Fibroblast of lung (primary cell): ENCODE measurements around the gene PVALB. TPM values are rescaled to one million over a fixed set of nuclear protein-coding genes. Genes with fewer than 3 reads are reported as not detected.

Experiments used
- DNase-seq, 2 donors: peaks; one replicate each; pipeline versions ENCODE4 v3.0.0 to v3.0.0-alpha.2; 2010; ENCODE audit warnings: low read depth in 2 of 2
- H2AFZ ChIP-seq: 2 replicates; pipeline ENCODE4 v1.5.1; 2012; ENCODE audit warnings: low read length, control low read depth, inconsistent platforms
- H3K27ac ChIP-seq: 2 replicates; pipeline ENCODE4 v1.5.1; 2011; ENCODE audit warnings: low read length, control low read depth; ENCODE audit not compliant: insufficient read depth
- H3K27me3 ChIP-seq: 2 replicates; pipeline ENCODE4 v1.5.1; 2011; ENCODE audit warnings: mild to moderate bottlenecking, low read length; ENCODE audit not compliant: control insufficient read depth, insufficient read depth
- H3K36me3 ChIP-seq: 2 replicates; pipeline ENCODE4 v1.5.1; 2011; ENCODE audit warnings: low read length; ENCODE audit not compliant: control insufficient read depth, insufficient read depth
- H3K4me1 ChIP-seq: 2 replicates; pipeline ENCODE4 v1.5.1; 2011; ENCODE audit warnings: low read length; ENCODE audit not compliant: control insufficient read depth, insufficient read depth; ENCODE audit errors: extremely low read depth
- H3K4me2 ChIP-seq: 2 replicates; pipeline ENCODE4 v1.5.1; 2011; ENCODE audit warnings: low read length, control low read depth; ENCODE audit not compliant: insufficient read depth; ENCODE audit errors: extremely low read depth
- H3K4me3 ChIP-seq, 4 experiments: fragments of 200-600 bp in 1 of 4; sonication (generic) in 1 of 4; replicated peaks in 1 of 4; 2 replicates each; pipeline ENCODE4 v1.5.1; 2011 to 2016; ENCODE audit warnings: low read length in 4 of 4, low read depth in 3 of 4, mild to moderate bottlenecking in 3 of 4, control low read depth in 2 of 4, inconsistent platforms in 1 of 4, mixed read lengths in 1 of 4; ENCODE audit not compliant: insufficient read depth in 1 of 4; ENCODE audit errors: control extremely low read depth in 1 of 4
- H3K79me2 ChIP-seq: 2 replicates; pipeline ENCODE4 v1.5.1; 2012; ENCODE audit warnings: mild to moderate bottlenecking, low read length, inconsistent platforms; ENCODE audit not compliant: control insufficient read depth, insufficient read depth
- H3K9ac ChIP-seq: 2 replicates; pipeline ENCODE4 v1.5.1; 2011; ENCODE audit warnings: mild to moderate bottlenecking, low read length, control low read depth; ENCODE audit not compliant: insufficient read depth
- H3K9me3 ChIP-seq: 2 replicates; pipeline ENCODE4 v1.5.1; 2012; ENCODE audit warnings: low read depth, low read length; ENCODE audit not compliant: control insufficient read depth, insufficient read depth
- H4K20me1 ChIP-seq: 2 replicates; pipeline ENCODE4 v1.5.1; 2011; ENCODE audit warnings: low read length; ENCODE audit not compliant: control insufficient read depth, insufficient read depth; ENCODE audit errors: extremely low read depth
- EZH2 ChIP-seq: IDR thresholded peaks from 2 replicates; pipeline ENCODE4 v1.5.1; 2012; ENCODE audit warnings: low read length, control low read depth, mild to moderate bottlenecking; ENCODE audit errors: missing control alignments
- polyA plus RNA-seq, 2 donors: library from polyadenylated mRNA; depleted of rRNA in 1 of 2; stranded (reverse) in 1 of 2; unstranded in 1 of 2; fragments of >200 nt; gene quantifications; 2 replicates each; pipeline ENCODE4 v1.2.1, GENCODE V29; 2011 to 2012; ENCODE audit warnings: missing spikeins in 1 of 2
- total RNA-seq: library from RNA; depleted of rRNA; stranded (reverse); fragments of >200 nt; gene quantifications from 2 replicates; pipeline ENCODE4 v1.2.1, GENCODE V29; 2014
- TF ChIP-seq, protein P1 (sequence below), 2 donors: IDR thresholded peaks in 1 of 2; conservative IDR thresholded peaks in 1 of 2; 1 replicate in 1 of 2; 2 replicates in 1 of 2; pipeline ENCODE4 v1.5.1; 2011 to 2012; ENCODE audit warnings: low read length in 2 of 2, control low read depth in 1 of 2, inconsistent platforms in 1 of 2, low read depth in 1 of 2, mild to moderate bottlenecking in 1 of 2

PVALB gene
- total and polyA plus RNA-seq, 2 donors (not counting 1 experiment from before 2014, with no cell fraction given): not detected

DNA sequence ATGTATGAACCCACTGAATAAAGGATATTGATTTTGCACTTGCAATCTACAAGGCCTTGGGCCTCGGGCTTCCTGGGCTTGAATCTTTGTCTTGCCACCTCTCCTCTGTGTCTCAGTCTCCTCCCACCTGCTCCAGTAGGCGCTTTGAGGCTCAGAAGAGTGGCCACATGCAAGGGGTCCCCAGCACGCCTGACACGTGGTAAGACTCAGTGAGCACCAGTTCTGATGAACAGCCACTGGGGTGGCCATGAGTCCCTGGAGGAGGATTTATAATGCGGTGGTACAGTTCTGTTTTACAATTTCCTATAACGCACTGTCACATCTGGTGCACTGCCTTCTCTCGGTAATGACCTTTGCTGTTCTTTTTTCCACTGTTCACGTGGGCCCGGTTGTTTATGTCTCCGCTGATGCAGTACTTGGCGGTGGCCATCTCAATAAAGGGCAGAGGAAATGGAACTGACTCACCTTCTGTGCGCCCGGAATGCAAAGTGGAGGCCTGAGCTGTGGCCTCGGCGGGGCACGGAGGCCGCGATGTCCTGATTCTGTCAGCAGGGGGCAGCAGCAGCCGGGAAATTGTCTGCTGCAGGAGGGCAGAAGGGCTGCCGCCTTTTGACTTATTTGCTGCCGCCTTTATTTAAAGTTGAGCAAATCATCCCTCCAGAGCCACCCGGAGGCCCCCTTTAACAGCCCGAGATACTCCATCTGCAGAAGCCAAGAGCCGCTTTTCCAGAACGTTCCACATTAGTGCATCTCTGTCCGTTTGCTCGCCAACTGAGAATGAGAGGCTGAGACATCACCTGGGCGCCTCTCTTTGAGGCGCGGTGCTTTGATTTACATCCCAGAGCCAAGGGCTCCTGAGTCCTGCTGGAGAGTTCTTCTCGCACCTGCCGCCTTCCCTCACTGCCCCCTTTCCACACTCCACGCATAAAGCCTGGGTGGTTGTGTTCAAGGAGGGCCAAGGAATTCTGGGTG, 34.9 kb downstream of the PVALB start:
- H3K4me2 ChIP-seq: peak overlapping the region; percentile 11
- peak; percentile 77 to 82 for DNase-seq
- TF ChIP-seq, protein P1, sequence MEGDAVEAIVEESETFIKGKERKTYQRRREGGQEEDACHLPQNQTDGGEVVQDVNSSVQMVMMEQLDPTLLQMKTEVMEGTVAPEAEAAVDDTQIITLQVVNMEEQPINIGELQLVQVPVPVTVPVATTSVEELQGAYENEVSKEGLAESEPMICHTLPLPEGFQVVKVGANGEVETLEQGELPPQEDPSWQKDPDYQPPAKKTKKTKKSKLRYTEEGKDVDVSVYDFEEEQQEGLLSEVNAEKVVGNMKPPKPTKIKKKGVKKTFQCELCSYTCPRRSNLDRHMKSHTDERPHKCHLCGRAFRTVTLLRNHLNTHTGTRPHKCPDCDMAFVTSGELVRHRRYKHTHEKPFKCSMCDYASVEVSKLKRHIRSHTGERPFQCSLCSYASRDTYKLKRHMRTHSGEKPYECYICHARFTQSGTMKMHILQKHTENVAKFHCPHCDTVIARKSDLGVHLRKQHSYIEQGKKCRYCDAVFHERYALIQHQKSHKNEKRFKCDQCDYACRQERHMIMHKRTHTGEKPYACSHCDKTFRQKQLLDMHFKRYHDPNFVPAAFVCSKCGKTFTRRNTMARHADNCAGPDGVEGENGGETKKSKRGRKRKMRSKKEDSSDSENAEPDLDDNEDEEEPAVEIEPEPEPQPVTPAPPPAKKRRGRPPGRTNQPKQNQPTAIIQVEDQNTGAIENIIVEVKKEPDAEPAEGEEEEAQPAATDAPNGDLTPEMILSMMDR (conservative IDR thresholded peaks at IDR 0.05 in 1 of 2, IDR thresholded peaks at IDR 0.05 in 1 of 2; ENCODE audit: low read depth in 1 of 2, low read length in 2 of 2): peak; percentile 74 to 75
- no peak for TF ChIP-seq EZH2
- peaks cover 12% of the 10 kb centered on the region for H3K27me3 ChIP-seq
- no peaks in the 10 kb centered on the region for H3K9me3 ChIP-seq
- no peak overlapping the region for H3K27ac ChIP-seq
- no peaks in the 10 kb centered on the region for H3K79me2 ChIP-seq
- no peak overlapping the region for H3K4me3 ChIP-seq
- peaks cover 3% of the 10 kb centered on the region for H3K4me1 ChIP-seq
- peak overlapping the region; percentile 28 for H2AFZ ChIP-seq
- H4K20me1 ChIP-seq: no peaks in the 10 kb centered on the region
- H3K9ac ChIP-seq: no peak overlapping the region
- H3K36me3 ChIP-seq: no peaks in the 10 kb centered on the region

DNA sequence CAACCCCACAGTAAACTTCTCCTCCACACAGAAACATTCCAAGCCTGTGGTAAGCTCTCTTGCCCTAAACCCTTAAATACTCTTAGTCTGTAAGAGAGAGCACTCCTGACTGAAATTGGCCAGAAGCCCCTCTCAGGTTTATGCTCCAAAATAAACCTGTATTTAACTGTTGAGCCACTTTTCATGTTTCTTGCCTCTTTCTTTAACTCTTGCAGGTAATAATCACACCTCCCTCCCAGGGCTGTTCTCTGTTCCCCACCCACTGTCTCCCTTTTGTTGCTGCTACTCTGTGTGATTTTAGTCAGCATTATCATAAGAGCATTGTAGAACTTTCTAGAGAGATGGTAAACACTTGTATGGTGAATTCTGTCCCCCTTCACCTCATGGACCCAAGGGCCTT, 38.8 kb downstream of the PVALB start:
- Histone ChIP-seq H4K20me1 (no peaks in the 10 kb centered on the region), H3K4me2 (no peak overlapping the region), H3K9me3 (no peaks in the 10 kb centered on the region), H2AFZ (no peak overlapping the region), H3K79me2 (no peaks in the 10 kb centered on the region), H3K4me1 (peaks cover 5% of the 10 kb centered on the region), H3K27me3 (no peaks in the 10 kb centered on the region), H3K4me3 (no peak overlapping the region), H3K36me3 (no peaks in the 10 kb centered on the region), H3K27ac (no peak overlapping the region), H3K9ac (no peak overlapping the region)
- TF ChIP-seq, protein P1 (conservative IDR thresholded peaks at IDR 0.05 in 1 of 2, IDR thresholded peaks at IDR 0.05 in 1 of 2; ENCODE audit: low read depth in 1 of 2, low read length in 2 of 2): no peak
- no peak for TF ChIP-seq EZH2
- no peak for DNase-seq

DNA sequence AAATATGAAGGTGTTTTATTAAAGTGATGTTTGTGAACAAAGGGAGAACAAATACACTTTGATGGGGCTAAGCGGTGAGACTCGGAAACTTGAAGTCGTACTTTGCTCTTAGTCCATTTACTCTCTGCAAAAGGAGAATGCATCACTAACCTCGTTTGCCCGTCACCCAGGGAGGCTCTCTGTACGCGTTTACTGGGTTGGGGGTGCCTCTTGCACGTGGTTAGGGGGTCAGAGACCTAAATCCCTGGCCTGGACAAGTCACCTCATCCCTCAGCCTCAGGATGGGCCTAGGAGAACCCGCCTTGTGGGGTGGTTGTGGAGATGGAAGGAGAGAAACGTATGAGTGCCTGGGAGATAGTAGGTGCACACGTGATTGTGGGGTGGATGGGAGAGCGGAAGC, 40.1 kb downstream of the PVALB start:
- peaks cover 4% of the 10 kb centered on the region for H3K4me1 ChIP-seq
- H3K4me2 ChIP-seq: peak overlapping the region; percentile 55
- H3K4me3 ChIP-seq: peak overlapping the region in 2 of 4 experiments; percentile 46
- no peaks in the 10 kb centered on the region for H3K9me3 ChIP-seq
- no peaks in the 10 kb centered on the region for H4K20me1 ChIP-seq
- H3K9ac ChIP-seq: no peak overlapping the region
- no peak for DNase-seq
- no peaks in the 10 kb centered on the region for H3K27me3 ChIP-seq
- TF ChIP-seq EZH2: no peak
- TF ChIP-seq, protein P1 (conservative IDR thresholded peaks at IDR 0.05 in 1 of 2, IDR thresholded peaks at IDR 0.05 in 1 of 2; ENCODE audit: low read depth in 1 of 2, low read length in 2 of 2): no peak
- peak overlapping the region; percentile 41 for H2AFZ ChIP-seq
- no peaks in the 10 kb centered on the region for H3K79me2 ChIP-seq
- H3K36me3 ChIP-seq: no peaks in the 10 kb centered on the region
- H3K27ac ChIP-seq: no peak overlapping the region
